GM15510 (cell line): ENCODE results near the gene DIDO1.

Experiments
- POLR2A ChIP-seq: IDR thresholded peaks from 3 replicates; pipeline ENCODE4 v1.6.1; 2011; ENCODE audit warnings: borderline replicate concordance; ENCODE audit not compliant: insufficient read length; ENCODE audit errors: extremely low read depth

Gene DIDO1

DNA sequence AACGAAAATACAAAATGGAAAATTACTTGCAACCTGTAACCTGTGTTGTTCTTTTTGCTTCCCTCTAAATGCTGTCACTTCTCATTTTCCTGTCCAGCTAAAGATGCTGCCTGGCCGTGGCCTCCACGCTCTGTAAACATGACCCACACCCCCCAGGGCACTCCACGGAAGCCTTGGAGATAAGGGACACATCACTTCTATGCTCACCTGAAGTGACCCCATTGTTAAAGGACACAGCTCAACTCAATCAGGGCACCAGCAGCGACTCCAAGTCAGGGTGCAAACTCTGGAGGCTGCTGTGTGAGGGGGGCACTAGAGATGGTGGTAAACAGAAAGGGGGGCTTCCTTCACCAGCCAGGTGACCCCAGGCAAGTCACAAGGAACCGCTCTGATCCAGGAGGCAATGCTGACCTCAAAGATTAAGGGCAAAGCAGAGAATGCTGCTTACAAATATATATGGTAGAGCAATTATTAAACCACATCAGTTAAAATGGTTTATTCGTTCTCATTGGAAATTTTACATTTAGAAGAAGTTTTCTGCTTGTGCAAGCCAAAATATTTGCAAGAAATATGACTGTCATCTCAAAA, 13.2 kb downstream of the DIDO1 start:
- no peak for TF ChIP-seq POLR2A

DNA sequence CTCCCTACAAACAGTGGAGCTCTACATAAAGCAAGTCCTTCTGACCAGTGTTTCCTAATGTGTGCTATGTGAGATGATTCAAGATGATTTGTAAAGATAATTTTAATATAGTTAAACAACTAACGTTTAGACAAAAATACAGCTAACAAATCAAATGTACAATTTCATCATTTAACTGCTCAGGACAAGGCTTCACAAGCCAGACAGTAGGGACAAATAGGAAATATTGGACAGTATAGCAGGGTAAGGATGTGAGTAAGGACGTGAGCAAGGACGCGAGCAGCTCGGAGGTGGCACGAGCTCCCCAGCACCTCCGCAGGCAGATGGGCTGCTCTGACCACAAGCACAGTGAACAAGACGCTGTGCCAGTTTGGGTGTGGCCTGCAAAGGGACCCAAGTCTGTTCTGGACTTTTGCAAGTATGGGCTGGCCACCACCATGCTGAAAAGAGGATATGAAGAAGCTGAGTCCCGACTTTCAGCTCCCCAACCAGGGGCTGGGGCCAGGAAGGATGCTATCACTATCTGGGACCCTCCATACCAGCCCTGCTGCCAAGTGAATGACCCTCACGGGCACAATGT, 14.5 kb downstream of the DIDO1 start:
- TF ChIP-seq POLR2A = no peak

DNA sequence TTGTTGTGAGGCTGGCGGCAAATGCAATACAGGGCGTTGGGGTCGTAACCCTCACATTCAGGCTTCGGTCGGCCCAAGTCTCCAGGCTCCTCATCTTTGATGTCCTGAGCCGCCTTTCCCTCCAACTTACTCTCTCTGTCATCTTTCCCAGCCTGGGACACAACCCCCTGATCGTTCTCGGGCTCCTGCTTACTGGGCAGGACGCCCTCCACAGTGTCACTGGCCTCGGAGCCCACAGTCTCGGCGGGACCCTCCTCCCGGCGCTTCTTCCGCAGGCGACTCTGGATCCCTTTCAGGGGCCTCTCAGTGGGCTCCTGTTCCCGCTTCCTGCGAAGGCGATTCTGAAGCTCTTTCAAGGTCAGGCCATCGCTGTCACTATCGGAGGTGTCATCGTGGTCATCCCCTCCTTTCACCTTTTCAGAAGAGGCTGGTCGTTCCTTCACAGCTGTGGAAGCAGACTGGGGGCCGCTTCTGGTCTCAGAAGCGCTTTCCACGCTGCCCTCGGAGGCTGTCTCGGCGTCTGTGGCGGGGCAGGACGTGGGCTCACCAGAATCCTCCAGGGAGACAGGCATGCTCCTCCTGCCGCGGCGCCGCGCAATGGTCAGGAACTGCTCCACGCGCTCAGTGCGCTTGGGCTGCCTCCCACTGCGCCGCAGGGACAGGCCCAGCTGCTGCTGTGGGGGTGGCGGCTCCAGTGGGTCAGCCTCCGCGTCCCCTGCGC, 15.4 kb downstream of the DIDO1 start:
- no peak for TF ChIP-seq POLR2A

DNA sequence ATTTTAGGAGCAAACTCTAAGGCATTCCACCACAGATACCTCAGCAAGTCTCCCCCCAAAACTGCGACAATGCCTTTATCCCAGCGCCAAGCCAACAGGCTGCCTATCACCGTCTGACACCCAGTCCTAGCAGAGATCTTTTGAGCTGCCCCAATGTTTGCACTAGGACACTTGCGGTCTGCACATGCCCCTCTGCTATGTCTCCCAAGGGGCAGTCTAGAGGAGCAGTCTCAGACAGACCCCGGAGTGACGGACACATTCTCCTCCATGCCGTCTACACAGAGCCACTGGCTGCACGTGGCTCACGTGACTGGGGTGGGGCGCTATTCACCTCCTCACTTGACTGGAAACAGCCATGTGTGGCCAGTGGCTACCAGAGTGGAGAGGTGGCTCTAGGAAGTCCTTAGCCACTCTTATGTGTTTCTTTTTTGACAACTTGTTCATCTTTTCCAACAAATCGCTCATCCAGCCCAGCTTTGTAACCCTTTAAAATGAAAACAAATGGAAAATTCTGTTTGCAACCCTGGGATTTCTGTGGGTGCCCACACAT, 16.0 kb downstream of the DIDO1 start:
- no peak for TF ChIP-seq POLR2A

DNA sequence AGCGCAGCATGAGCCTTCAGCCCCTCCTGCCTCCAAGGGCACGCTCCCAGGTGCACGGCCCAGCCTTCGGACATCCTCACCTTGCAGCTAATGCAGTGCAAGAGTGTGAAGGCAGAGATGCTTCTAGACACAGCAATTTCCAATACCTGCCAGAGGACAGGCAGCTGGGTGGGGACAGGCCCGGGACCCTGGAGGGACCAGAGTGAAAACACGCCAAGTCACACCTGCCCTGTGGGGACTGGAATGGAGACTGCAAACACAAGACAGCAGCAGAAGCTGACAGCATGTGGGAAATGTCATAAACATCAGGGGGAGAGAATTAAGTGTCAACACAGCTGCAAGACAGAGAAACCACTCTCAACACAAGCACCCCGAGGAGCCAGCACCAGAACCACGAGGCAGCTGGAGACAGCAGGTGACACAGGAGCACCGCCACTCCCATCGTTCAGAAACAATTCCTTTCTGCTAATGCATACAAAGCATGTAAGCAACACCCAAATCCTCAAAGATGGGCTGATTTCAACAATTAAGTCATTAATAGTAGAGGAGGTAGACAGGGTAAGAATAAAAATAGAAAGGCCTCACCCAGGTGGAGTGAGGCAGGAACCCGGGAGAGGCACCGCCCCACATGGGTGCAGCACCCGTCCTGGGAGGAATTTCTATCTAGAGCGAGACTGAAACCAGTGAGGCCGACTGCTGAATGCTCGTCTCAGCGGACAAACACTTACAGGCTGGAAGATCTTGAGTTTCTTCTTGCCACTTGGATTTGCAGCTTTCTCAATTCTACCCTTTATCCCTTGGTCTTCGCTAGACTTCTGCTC, 17.1 kb downstream of the DIDO1 start:
- no peak for TF ChIP-seq POLR2A

DNA sequence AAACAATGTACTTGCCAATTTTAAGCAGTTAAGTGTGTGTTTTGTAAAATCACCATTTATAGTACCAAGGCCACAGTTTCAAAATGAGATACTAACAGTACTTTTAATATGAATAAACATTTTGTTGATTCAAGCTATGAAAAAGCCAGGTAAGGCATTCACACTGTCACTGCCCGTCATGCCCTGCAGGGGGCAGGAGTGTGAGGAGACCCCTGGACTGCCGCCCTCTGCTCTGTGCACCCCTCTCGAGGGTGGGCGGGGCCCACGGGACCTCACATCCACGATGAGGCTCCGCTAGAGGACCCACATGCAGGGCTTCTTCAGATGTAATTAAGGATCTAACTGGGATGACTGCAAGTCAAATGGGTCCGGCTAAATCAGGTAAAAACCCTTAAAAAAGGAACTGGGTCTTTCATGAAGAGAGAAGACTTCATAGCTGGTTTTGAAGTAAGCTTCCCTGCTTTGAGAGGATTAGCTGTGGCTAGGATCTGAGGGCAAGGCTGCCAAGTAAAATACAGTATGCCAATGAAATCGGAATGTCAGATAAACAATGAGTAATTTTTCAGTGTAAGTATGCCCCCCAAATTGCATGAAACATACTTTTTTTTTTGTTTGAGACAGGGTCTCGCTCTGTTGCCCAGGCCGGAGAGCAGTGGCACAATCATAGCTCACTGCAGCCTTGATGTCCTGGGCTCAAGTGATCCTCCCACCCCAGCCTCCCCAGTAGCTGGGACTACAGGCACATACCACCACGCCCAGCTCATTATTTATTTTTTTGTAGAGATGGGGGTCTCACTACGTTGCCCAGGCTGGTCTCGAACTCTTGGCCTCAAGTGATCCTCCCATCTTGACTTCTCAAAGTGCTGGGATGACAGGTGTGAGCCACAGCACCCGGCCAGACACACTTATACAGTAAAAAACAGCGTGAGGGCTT, 18.7 kb downstream of the DIDO1 start:
- TF ChIP-seq POLR2A = no peak

DNA sequence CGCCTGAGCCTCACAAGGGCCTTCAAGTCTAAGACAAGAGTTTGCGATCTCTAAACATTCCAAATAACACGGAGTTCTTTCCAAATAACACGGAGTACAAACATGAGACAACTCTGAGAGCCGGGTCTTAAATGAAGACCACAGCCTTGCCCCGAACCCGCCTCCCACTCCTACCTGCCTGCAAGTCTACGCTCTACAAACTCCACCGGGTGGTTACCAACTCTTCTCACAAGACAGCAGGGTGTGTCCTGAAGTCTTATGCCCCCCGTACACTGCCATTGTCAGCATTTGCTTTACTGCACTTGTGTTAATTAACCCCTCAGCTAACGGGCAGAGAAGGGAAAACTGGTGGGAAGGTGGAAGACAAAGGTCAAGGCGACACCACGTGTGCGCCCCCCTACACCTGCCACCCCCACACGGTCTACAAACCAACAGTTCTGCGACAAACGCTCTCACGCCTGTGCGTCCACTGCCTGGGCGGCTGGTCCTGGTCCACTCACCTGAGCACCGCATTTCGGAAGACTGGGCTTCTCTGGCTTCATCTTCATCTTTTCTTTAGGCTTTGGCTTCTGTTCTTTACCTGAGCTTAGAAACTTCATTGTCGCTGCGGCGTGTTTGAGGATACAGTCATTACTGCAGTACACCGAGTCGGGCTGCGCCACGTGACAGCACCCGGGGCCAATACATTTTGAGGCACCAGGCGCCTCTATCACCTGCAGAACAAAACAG, 19.5 kb downstream of the DIDO1 start:
- no peak for TF ChIP-seq POLR2A

DNA sequence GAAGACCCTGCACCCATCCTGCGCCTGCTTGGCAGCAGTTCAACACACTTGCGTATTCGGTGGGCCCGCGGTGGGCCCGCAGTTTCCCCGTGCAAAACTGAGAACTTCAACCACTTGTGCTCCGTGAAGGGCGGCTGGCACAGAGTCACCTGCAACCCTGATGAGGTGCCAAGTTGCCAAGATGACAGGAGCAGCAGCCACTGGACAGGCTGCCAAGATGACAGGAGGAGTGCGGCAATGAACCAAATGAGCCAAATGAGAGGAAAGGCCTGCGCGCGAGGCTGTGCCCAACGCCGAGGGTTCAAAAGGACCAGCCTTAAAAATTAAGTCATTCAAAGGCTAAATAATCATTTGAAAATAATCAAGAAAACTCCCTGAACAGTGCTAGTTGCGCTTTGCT, 20.1 kb downstream of the DIDO1 start:
- TF ChIP-seq POLR2A = no peak

DNA sequence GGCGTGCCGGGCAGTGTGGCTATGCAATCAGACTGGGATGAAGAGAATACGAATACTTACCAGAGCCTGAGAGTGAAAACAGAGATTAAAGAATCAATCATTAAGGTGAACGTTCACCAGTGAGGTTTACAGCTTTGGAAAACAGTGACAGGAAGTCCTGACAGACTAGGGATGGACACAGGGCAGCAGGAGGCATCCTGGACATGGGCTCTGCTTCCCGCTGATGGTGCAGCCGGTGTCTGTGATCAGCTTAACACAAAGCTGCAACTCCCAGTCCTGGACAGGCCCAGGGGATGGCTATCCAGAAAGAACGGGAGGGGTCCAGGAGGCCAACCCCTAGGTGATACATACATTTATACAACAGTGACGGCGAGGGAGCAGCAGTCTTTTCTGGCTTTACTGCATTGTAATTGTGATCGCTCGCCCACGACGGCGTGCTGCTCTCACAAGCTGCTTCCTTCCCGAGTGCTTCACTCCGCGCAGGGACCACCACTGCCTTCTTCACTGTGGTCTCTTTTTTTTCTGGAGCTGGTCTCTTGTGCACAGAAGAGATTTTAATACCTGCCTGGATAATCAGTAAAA, 20.7 kb downstream of the DIDO1 start:
- TF ChIP-seq POLR2A = no peak

DNA sequence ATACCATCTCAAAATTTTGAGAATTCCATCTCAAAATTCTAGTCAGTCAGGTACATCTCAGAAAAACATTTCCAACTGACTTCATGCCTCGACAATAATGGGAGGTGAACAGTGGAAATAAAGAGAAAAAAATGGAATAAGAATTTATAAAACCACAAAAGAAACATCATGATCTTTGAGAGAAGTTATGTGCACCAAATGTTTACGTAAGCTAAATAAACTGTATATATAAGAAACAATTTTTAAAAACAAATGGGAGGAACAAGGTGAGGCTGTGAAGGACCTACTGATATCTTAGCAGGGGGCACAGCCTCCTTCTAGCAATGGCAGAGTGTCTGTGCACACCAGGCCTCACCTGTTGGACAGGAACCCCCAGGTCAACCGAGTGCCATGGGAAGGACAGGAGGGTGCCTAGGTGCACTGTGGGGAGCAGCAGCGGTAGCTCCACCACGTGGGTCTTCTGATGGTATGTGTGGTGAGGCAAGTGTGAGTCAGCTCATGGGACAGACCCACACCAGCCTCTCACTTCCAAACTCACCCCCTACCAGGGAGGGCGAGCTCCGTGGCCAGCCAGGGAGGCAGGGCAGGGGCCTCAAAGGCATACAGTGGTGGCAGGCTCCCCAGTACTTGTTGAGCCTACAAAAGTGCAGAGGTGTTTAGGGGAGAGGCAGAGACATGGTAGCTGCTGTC, 23.2 kb downstream of the DIDO1 start:
- TF ChIP-seq POLR2A = no peak

DNA sequence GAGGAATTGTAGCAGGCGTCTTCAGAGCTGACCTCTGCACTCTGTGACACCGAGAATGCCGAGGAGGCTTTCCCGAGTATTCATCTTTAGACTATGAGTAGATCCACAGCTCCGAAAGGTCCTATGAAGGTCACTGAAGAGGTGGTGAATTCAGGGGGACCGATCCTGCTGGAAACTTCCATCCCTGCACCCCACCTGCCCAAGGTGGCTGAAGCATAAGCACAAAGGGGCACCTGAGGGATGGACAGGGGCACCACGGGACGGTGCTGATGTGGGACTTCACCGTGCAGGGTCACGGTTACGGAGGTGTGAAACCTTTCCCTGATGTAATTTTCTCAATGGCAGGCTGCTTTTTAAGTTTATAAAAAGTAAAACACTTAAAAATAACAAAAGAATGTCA, 24.4 kb downstream of the DIDO1 start:
- no peak for TF ChIP-seq POLR2A
